ENCODE results near the gene APBB2.

- TF ChIP-seq CTCF (conservative IDR thresholded peaks at IDR 0.05) (no peak), ZFX (IDR thresholded peaks at IDR 0.05) (no peak)
These were observed 436.3 kb downstream of the APBB2 start for GRCh38 chr4:40778090-40778489.
